ENCODE results near the gene AKAP9.
"Not testable (repeated sequence)": the region's sequence is repeated elsewhere in the genome, so short reads cannot be mapped to it uniquely, and the experiment has no call there.

AKAP9 gene

DNA sequence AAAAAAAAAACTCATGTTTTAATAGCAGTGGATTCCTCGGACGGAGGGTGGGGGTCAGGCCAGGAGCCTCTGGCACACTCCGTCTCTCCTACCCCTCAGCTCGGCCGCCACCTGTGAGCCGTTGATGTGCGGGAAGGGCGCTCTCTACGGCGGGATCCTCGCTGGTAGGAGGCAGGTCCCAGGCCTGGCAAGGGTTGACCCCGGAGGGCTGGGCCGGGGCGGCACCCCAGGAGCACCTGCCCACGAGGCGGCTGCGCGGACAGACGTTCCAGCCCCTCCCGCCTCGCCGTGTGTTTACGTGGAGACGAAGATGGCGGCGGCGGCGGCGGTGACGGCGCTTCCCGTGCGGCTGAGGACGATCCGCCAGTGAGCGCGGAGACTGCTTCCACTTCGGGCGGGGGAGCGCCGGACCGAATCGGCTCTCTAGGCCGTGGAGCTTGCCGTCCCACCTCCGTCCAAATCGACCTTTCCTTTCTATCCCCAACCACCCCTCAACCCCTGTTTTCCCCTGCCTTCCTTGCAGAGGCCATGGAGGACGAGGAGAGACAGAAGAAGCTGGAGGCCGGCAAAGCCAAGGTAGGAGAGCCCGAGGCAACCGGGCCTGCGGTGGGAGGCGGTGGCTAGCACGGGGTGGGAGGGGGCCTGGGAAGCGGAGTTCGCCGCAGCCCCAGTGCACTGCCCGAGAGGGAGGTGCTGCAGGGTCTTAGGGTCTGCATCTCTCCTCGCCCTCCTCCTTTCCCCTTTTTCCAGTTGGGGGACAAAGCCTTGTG lies at the start of gene AKAP9:
TSS of gene AKAP9 (plus strand) at position 291 of the 770 bp plus-strand sequence. CDS start at position 529, 238 bp downstream.
- peak; percentile 91 for DNase-seq (ENCODE audit: low read depth, low spot score)

DNA sequence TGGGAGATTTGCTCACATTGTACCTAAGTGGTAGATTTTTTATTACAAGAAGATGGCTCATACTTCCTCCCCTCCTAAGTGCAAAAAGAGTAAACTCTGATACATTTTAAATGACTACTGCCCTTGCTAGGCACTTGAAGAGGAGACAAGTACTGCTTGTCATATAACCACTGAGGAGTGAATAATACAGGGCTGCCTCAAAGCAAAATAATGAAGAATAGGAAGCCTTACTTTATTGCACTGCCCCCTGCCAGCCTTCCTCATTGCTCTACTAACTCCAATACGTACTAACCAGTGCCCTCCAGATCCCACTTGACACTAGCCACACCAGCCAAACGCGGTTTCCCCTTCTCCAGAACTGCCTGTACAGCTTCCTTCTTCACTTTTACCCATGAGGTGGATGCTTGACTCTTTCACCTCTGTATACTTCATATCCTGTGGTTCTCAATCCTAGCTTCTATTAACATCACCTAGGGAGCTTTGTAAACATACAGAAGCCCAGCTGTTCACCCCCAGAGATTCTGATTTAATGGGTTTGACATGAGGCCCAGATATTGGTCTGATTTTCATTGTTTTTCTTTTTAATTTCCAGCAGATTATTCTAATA lies 48.5 kb upstream of the AKAP9 start:
- DNase-seq (ENCODE audit: low read depth, low spot score): no peak

DNA sequence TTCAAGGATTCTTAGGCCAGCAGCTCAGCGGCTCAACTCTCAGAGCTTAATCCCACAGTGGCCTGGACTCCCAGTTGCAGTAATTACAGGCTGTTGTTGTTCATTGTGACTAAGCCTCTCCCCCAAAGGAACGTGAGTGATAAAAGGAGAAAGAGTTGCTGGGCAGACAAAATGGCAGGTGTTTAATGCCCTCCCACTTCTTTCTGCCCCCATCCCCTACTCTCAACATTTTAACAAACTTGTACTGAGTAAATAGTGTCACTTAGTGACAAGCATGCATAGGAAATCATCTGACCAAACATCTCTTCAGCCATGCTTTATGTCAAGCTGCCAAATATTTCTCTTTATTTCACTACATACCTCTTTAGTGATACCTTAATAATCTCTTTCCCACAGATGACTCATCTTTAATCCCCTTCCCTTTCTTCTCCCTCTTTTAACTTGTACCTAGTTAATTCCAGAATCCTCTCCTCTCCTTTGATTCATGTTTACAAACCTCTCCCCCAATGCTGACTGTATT lies 47.8 kb upstream of the AKAP9 start:
- DNase-seq (ENCODE audit: low read depth, low spot score): peak; percentile 43

DNA sequence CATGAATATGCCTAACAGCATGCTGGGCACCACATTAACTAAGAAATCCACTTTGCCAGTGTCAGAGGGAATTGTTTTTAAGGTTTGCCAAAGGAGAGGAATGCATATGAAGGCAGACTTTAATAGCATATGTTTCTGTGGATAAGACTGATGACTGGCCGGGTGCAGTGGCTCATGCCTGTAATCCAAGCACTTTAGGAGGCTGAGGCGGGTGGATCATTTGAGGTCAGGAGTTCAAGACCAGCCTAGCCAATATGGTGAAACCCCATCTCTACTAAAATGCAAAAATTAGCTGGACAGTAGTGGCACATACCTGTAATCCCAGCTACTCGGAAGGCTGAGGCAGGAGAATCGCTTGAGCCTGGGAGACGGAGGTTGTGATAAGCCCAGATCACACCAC lies 47.0 kb upstream of the AKAP9 start:
- DNase-seq (ENCODE audit: low read depth, low spot score): not testable (repeated sequence)

DNA sequence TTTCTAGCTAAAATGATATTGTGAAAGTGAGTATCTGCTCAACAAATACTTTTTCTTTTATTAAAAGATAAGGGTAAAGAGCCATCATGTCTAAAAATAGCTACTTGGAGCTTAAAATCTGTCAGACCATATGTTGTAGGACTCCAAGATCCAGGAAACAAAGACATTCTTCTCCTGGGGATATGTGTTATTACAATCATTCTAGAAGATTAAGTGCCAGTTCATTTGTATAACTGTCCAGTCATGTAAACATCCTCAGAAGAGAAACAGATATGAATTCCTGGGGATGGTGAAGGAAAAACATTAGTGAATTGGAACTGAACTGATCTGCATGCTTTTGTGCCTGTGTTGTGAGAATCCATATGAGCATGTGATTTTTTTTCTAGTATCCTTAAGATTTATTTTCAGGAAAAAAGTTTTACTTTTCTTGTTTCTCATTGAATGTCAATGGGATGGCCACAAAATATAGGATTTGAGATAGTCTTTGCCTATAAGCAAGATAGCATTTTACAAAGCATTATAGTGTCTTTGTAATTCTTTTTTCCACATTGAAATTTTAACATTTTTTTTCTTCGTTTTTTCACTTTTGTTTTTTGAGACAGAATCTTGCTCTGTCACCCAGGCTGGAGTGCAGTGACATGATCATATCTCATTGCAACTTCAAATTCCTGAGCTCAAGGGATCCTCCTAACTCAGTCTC lies 45.7 kb upstream of the AKAP9 start:
- DNase-seq (ENCODE audit: low read depth, low spot score): no peak

DNA sequence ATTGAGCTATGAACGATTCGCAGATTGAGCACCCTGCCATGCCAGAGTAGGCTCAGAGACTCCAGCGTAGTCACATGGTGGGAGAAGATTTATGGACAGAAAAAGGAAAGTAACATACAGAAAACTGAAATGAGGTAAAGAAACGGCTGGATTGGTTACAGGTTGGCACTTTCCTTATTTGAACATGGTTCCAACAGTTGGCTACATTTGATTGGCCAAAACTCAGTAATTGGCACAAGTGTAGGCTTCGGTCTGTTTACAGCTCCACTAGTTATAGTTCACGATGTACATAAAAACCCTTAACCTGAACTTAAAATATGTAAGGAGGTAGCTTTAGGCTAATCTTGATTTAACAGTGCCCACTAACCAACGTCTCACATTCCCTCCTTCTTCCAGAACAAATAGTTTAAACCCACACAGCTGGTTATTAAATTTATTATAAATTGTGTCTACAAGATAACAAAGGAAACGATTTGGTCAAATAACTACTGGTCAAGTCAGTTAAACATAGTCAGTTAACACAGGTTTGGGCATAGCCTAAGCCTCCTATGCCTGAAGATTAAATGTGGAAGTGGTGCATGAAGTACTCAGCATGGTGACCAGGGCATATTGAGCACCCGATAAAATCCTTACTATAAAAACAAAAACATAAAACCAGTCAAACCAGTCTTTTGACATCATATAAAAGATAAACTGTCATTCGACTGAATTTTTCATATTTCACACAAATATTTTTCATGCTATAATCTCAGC lies 42.2 kb upstream of the AKAP9 start:
- DNase-seq (ENCODE audit: low read depth, low spot score): no peak

DNA sequence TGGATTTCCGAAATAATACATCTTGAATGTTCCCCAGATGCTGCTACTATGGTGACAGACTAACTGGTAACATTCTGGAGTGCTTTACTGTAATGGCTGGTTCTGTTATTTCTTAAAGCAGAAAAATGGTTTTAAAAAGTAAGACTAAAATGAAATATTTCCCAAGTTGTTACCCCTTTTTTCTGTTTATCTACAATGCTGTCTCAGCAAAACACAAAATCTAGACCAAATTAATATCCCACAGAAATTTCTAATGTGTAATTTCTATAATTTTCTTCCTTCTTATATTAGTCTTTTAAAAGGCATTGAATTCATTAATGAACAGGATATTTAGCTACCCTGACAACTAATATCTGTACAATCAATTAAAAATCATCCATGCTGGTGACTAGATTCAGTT lies 41.1 kb upstream of the AKAP9 start:
- DNase-seq (ENCODE audit: low read depth, low spot score): no peak

DNA sequence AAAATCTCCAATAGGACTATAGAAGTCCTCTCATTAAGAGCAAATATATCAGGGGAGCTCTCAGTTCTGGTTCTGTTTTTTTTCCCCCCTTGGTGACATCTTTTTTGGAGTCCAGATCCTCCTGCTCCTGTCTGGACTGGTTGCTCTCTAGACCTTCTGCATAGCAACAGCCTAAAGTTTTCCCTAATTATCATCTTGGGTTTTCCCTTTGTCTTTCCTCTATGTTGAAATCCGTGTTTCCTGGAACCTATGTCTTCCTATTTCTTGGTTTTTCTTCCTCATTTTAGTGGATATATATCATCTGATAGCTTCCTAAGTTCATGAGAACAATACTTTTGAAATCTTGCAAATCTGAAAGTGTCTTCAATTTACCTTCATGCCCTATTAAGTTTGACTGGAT lies 30.5 kb upstream of the AKAP9 start:
- DNase-seq (ENCODE audit: low read depth, low spot score): no peak

DNA sequence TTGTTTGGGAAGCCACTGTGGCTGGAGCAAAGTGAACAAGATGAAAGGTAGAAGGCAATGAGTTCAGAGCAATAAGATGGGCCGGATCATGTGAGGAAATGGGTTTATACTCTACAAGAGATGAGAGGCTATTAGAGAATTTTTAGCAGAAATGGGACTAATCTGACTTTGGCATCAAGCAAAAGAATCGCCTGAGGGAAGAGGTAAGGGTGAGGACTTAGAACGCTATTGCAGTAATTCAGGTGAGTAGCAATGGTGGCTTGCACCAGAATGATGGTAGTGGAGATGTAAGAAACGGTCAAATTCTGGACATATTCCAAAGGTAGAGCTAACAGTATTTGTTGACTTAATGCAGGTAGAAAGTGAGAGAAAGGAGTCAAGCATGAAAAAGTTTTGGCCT lies 29.5 kb upstream of the AKAP9 start:
- DNase-seq (ENCODE audit: low read depth, low spot score): no peak

DNA sequence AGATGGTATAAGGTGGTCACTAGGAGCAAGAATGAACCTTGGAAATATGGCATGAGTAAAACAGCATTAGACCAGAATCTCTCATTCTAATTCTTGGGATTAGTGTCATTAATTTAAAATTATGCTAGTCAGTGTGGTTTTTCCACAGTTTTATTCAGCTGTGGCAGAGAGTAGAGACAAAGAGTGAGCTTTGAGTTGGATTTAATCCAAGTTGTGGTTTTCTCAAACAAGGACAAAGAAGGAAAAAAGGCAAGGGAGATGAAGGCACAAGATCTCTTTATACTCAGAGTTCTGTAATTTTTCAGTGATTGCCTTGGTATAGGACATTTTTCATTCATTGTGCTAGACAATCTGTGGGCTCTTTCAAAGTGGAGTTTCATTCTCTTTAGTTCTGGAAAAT lies 28.2 kb upstream of the AKAP9 start:
- DNase-seq (ENCODE audit: low read depth, low spot score): no peak

DNA sequence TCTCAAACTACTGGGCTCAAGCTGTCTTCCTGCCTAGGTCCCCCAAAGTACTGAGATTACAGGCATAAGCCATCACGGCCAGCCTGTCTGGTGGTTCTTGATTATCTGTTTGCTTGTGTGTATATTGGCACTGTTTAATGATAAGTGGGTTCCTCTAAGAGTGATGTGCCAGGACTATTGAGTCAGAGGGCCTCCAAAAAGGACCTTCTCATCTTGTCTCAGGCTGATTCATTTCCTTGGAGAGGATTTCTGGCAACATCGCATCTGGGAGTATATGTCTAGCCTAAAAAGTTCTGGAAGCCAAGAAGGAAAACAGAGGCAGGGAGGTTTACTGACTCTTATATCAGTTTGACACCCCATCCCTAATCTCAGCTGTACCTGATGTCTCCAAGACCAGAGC lies 27.1 kb upstream of the AKAP9 start:
- DNase-seq (ENCODE audit: low read depth, low spot score): no peak

DNA sequence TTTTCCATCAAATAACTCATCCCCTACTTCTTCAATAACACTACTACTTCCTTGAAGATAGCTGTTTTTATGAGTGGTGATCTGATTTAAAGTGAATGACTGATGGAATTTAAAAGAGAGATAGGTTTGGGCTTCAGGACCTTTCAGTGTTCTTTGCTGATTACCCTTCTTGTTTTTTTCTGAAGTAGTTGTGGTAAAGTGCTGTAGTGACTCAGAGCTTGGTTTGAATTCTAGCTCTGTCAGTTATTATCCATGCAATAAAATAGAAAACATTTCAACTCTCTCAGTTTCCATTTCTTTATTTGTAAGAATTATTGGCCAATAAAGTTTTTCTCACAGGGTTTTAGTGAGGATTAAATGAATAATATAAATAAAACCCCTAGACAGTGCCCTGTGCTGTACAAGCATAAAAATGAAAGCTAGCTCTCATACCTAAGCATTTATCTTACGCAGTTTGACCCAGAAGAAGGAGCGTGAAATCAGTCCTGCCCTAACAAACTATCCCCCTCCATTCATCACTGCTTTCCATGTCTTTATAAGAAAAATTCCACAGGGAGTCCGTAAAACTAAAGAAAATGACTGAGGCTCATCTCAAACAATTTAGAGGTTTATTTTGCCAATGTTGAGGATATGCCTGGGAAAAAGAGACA lies 25.1 kb upstream of the AKAP9 start:
- DNase-seq (ENCODE audit: low read depth, low spot score): no peak

DNA sequence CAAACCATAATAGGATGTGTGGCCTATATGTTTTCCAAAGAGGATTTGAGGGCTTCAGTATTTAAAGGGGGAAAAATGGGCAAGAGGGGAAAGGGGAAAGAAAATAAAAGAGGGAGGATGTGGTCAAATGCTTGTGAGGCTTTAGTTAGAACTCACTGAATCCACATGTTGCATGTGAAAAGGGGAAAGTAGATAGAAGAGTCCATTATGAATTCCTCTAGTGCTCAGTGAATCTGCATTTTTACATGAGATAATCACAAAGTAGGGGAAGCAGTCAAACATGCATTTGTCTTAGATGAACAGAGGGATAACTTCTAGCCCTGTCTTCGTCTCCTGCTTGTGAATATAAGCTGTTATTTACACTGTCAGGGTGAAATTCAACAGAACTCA lies 24.6 kb upstream of the AKAP9 start:
- DNase-seq (ENCODE audit: low read depth, low spot score): no peak

DNA sequence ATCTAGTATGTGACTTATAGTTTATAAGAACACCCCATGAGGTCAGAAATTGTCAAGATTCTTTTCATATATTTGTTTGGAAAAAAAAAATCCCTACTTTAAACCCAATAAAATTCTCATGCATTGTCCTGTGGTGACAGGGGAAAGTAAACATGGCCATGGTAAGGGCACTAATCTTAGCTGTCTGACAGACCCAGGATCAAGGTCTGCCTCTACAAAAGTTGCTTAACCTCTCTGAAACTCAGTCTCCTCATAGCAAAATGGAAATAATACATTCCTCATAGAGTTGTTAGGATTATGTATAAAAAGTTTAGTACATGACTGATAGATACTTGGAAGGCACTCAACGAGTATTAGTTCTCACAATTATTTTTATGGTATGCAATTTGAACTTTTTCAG lies 22.3 kb upstream of the AKAP9 start:
- DNase-seq (ENCODE audit: low read depth, low spot score): no peak

DNA sequence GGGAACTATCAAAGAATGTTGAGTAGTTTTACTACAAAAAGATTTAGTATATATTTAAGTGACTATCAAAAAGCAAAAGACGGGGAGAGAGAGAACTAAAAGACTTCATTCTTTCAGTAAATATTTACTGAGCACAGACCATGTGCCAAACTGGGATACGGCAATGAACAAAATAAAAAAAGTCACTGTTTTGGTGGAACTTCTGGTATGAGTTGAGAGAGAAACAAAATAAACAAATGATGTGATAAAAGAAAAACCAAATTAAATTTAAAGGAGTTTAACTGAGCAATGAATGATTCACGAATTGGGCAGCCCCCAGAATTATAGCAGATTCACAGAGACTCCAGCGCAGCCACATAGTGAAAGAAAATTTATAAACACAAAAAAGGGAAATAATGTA lies 17.8 kb upstream of the AKAP9 start:
- no peak for DNase-seq (ENCODE audit: low read depth, low spot score)

DNA sequence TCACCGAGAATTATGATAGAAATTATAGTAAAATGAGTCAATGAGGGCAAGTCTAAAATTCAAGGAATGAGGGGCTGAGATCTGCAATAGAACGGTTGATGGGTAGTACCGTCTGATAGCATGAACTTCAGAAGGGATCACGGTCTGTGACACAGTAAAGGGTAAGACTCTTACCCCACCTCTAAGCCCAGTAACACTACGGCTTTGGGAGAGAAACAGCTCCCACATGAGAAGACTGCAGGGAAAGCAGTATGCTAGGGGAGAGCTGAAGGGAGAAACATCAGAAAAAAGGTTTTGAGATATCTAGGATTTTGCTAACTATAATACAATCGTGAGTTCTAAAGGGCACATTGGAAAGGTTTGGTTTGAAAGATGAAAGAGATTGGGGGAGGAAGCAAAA lies 12.8 kb upstream of the AKAP9 start:
- no peak for DNase-seq (ENCODE audit: low read depth, low spot score)

DNA sequence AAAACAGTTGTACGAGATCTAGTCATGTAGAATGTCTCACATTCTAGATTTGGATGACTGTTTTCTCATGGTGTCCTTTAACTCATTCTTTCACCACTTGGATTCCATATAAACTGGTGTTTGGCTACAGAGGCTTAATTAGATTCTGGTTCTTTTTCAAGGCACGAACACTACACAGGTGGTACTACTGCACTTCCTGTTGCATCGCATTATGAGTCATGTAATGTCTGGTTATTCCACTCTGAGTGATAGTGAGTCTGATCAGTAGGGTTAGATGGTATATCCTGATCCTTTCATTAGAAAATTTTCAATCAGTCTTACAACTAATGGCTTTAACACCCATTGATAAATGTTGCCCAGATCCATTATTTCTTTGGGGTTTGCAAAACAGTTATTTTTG lies 11.2 kb upstream of the AKAP9 start:
- DNase-seq (ENCODE audit: low read depth, low spot score): no peak

DNA sequence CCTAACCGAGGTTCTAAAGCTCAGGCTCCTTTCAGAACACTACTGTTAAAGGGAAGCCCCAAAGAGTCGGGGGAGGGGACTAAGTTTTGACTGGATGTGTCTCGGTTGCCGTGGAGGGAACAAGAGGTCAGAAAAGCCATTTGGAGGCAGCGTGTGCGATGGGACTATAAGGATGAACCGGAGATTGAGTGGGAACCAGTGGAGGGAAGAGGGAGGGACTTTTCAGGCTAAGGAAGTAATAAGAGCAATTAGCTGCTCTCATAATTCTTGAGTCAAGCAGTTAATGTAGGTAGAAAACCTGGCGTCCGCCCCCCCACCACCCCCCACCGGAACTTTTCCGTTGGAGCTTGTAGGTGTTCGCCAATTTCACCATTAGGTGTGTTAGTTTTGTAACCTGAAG lies 491 bp upstream of the AKAP9 start:
- no peak for DNase-seq (ENCODE audit: low read depth, low spot score)

DNA sequence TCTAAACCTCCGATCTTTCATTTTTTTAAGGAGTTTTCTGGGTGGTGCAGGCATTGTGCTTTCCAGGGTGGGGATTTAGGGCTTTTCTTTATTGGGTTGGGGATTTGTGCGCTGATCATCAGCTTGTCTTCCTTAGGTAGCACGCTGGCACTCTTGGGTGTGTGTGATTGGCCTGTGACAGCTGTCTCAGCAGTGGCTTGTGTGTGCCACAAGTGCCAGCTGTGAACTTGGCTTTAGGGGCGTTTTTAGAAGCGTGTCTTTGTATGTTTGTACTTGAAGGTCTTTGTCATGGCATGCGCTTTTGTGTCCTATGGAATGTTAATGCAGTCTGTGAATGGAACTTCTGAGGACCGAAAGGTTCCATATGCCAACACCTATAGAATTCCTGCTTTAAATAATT lies 788 bp downstream of the AKAP9 start:
- peak; percentile 53 for DNase-seq (ENCODE audit: low read depth, low spot score)

DNA sequence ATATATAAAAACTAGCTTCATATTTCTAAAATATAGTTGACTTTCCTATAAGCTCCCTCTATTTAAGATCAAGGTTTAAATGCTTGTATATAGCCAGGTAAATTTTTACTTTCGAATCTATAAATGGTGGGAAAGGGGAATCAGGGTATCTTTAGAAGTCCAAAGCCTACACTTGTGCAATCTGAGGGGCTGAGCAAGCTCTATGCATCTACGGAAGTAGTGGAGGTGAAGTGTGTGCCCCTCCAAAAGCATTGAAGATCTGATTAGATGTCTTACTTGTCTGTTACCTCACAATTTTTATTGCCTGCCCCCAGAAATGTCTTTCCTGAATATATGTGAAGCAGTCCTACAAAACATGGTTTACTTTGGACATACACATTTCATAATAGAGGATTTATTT lies 1.6 kb downstream of the AKAP9 start:
- no peak for DNase-seq (ENCODE audit: low read depth, low spot score)

DNA sequence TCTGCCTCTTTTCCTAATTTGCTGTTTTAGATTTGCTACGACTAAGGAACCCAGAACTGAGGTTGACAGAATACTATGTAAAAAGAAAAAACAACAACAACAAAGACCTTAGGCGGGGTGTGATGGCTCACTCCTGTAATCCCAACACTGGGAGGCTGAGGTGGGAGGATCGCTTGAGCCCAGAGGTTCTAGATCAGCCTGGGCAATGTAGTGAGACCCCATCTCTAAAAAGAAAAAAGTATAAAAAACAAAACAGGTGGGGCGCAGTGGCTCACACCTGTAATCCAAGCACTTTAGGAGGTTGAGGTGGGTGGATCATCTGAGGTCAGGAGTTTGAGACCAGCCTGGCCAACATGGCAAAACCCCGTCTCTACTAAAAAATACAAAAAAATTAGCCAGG lies 4.3 kb downstream of the AKAP9 start:
- not testable (repeated sequence) for DNase-seq (ENCODE audit: low read depth, low spot score)

DNA sequence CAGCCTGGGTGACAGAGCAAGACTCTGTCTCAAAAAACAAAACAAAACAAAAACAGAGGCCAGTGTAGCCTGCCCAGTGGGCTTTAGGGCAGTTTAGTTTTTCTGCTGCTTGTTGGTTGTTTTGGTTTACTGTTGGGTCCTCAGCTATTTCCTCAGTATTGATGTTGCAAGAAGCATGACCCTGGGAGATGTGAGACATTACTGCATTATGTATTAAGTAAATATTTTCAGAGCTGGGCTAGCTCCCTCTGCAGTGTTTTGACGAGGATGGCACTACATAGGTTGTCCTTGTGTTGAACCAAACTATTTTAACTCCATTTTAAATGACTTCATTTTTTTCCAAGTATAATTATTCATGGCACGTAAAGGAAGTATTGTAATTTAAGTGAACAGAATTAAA lies 4.8 kb downstream of the AKAP9 start:
- no peak for DNase-seq (ENCODE audit: low read depth, low spot score)

Measured in ELF-1 (cell line).